ENCODE measurements around the gene TTC16.

Gene TTC16

DNA sequence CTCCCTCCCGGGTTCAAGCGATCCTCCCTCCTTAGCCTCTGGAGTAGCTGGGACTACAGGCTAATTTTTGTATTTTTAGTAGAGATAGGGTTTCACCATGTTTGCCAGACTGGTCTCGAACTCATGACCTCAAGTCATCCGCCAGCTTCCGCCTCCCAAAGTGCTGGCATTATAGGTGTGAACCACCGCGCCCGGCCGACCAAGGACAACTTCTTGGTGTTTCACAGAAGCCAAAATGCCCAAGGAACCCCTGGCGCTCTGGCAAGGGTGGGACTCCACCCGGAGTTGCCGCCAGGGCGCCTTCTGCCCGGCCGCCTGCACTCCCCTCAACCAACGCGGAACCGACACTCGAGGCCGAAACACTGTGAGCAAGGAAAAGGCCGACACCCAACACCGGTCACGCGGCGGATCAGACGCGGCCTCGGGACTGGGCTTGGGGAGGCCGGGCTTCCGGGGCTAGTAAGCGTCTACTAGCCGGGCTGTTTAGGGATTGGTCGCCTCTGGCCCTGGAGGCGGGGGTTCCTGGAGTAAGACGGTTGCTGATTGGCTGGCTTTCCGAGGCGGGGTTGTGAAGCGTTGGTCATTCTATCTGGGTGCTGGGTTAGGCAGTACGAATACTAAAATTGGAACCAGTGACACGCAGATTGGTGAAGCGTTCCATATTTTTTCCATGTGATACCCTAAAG is 16.8 kb upstream of the TTC16 start:
- DNase-seq = no peak

- no peak for DNase-seq
These were observed 15.7 kb upstream of the TTC16 start for GRCh38 chr9:127700140-127700539.

- no peak for DNase-seq
These were observed 15.2 kb upstream of the TTC16 start for GRCh38 chr9:127700594-127701255.

DNA sequence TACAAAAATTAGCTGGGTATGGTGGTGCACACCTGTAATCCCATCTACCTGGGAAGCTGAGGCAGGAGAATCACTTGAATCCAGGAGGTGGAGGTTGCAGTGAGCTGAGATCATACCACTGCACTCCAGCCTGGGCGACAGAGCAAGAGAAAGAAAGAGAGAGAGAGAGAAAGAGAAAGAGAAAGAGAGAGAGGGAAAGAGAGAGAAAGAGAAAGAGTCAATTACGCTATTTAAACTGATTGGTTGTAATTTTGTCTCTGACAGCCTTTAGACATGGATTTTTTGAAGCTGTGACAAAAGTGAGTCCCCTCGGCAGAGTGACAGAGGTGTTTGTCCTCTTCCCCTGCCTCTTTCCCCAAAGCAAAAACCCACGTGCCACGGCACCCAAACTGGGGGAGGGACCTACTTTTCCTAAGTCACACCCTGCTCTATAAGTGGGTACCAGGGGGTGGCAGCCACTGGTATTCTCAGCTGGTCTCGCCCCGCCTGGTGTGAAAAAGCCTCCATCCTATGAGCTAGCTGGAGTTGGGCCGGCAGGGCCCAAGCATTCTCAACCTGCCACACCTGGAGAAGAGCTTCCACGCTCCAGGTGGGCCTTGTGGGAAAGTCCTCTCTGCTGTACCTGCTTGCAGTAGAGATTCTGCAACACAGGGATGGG is 12.5 kb upstream of the TTC16 start:
- no peak for DNase-seq

DNA sequence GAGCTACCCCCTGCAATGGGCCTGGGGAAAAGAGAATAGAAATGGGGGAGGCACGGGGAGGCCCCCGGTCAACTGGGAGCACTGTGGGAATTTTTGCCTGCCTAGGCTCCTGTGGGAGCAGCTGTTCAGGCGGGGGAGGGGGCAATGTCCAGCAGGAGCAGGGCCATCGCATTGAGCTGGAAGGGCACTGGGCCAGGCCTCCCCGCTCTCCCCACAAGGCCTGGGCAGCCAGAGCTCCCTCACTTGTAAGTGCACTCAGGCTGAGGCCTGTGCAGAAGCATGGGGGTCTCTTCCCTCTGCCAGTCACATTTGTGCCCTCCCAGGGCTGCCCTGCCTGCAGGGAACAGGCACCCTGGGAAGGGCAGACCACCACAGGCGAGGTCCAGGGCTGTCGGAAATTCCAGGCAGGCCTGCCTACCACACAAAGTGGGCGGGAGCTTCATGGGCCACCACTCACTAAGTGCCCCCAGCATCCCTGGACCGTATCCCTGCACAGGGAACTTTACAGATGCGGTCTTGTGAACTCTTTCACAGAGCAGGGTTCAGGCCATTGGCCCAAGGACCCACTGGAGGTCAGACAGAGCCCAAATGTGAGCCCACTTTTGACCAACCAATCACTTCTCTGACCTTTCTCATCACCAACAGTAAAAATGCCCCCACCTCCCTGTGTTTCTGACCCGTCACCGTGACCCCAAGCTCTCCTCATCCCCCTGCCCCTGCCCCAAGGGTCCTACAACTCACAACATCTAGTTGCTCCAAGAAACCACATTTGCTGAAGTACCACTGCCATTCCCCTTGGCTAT is 10.1 kb upstream of the TTC16 start:
- DNase-seq = no peak

- DNase-seq = peak; percentile 44
These were observed 9.0 kb upstream of the TTC16 start, which contains the start of gene CFAP157 for GRCh38 chr9:127706836-127707241. TSS of gene CFAP157 (plus strand) at chr9:127706988. CDS start at chr9:127707032, 44 bp downstream.

DNA sequence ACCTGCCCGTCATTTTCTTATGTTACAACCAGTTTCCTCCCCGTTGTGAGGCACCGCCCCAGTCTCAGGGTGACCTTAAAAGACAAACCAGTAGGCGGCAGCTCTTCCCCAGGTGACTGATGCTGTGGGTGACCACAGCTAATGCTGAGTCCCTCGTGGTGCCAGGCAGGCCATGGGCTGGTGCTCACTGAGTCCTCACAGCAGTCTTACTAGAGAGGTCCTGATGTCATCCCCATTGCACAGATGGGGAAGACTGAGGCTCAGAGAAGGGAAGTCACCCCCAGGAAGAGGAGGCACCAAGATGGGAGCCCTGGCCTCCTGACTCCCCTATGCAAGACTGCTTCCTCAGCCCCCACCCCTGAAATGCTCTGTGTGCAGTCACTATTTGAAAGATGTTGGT is 8.1 kb upstream of the TTC16 start:
- peak; percentile 44 for DNase-seq

- no peak for DNase-seq
These were observed 6.8 kb upstream of the TTC16 start for GRCh38 chr9:127708952-127709587.

- DNase-seq = no peak
These were observed 5.6 kb upstream of the TTC16 start for GRCh38 chr9:127710204-127710783.

GRCh38 chr9:127711226-127711701 is 4.6 kb upstream of the TTC16 start:
- DNase-seq = peak; percentile 50

DNA sequence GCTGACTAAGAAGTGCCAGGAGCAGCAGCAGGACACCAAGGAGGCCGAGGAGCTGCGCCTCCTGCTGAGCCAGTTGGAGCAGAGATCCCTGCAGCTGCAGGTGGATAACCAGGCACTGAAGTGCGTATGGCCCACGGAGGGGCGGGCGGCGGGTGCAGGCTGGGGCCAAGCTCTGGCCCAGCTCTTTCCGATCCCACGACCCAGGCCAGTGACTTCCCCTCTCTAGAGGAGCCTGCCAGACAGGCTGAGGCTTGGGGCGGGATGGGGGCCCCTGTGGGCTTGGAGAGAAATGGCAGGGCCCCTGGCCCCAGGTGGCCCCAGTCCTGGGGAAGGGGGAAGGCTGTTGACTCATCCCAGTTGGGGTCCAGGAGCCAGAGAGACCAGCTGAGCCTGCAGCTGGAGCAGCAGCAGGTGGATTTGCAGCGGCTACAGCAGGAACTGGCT is 4.0 kb upstream of the TTC16 start:
- DNase-seq = peak; percentile 95

- DNase-seq = no peak
These were observed 3.5 kb upstream of the TTC16 start for GRCh38 chr9:127712371-127712770.

DNA sequence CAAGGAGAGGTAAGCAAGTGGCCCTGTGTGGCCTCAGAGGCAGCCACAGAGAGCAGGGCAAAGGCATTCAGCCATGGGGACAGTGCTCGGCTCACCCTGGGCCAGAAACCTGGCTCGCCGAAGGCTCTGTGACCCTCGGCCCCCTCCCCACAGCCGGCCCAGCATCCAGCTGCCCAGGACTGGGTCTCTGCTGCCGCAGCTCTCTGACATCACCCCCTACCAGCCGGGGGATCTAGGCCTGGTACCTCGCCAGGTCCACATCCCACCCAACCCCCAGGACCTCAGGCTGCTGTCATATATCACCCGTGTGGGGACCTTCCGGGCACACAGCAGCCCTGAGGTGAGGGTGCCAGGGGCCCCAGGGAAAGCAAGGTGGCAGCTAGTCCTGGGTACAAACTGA is 3.0 kb upstream of the TTC16 start:
- DNase-seq = no peak

- no peak for DNase-seq
These were observed 1.7 kb upstream of the TTC16 start for GRCh38 chr9:127714020-127714750.

DNA sequence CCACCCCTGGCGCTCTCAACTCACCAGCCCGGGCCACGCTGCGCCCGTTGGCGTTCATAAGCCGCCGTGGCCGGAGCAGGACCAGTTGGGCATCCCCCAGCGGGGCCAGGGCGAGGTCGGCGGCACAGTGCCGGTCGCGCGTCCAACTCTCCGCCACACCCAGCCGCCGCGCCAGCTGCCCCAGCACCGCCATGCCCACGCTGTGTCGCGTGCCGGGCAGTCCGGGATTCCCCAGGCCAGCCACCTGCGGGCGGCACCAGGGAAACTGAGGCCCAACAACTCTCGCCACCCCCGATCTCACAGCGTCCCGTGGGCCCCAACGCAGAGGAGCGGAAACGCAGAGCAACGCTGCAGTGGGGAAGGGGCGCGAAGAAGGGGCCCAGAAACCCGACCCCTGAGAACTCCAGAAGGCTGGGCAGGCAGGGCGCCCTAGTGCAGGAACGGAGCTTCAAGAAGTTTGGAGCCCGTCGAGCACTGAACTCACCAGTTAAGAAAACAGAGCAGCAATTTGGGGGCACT is 869 bp upstream of the TTC16 start:
- DNase-seq = no peak

DNA sequence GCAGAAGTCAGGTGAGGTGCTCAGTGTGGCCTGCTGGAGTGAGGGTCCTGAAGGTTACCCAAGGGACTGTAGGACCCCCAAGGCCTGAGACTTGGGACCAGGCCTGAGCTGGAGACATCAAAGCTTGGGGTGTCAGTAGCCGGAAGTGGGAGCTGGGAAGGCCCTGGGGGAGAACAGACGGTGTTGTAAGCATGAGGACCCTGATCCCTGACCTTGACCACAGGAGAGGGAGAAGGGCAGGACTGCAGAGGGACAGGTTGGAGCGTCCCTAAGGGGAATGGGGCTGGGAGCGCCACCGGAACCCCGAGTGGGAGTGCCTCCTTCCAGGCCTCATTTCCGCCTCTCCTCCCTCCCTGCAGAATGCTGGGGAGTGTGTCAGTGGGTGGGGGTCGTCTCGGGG is 533 bp downstream of the TTC16 start:
- no peak for DNase-seq

- DNase-seq = no peak
These were observed 1.9 kb downstream of the TTC16 start for GRCh38 chr9:127717766-127718165.

- DNase-seq = no peak
These were observed 4.4 kb downstream of the TTC16 start for GRCh38 chr9:127720031-127720864.

DNA sequence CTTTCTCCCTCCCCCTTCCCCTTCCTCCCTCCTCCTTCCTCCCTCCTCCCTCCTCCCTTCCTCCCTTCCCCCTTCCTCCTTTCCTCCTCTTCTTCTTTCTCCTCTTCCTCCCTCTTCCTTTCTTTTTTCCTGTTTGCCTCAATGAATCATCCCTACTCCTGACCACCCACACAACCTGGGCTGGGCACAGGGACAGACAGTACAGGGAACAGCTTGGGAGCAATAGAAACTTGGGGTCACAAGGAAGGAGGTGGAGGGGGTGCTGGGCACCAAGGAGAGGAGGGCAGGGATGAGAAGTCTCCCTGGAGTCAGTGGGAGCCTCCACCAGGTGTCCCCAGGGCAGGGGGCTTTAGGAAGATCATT is 5.0 kb downstream of the TTC16 start:
- no peak for DNase-seq

GRCh38 chr9:127721391-127721821 is 5.5 kb downstream of the TTC16 start:
- DNase-seq = peak; percentile 38
